AG04449 (cell line): ENCODE data around the gene ZMIZ1.

Experiments
- CTCF ChIA-PET: fragments of 350-600 bp; formaldehyde crosslinking; extraction: SDS; loops from one replicate; lab custom pipeline; 2021; ENCODE audit warnings: antibody characterized with exemption; lab: Yijun Ruan, JAX
- POLR2A ChIA-PET: fragments of 400-600, 350-600 bp; formaldehyde crosslinking; extraction: SDS; loops from one replicate; lab custom pipeline; 2020; ENCODE audit warnings: antibody characterized with exemption, inconsistent platforms; lab: Yijun Ruan, JAX
- DNase-seq: peaks from one replicate; pipeline ENCODE4 v3.0.0-alpha.2; 2010; ENCODE audit warnings: low read depth, low spot score
- H3K4me3 ChIP-seq: 2 replicates; pipeline ENCODE4 v1.5.1; 2011; ENCODE audit warnings: low read depth, mild to moderate bottlenecking, control low read depth, low read length
- TF ChIP-seq, protein P1 (sequence below): IDR thresholded peaks from one replicate; pipeline ENCODE4 v1.5.1; 2011; ENCODE audit warnings: mild to moderate bottlenecking, moderate library complexity, low read length, control low read depth, inconsistent platforms; ENCODE audit not compliant: insufficient read depth; ENCODE audit errors: missing control alignments

The ZMIZ1 gene

DNA sequence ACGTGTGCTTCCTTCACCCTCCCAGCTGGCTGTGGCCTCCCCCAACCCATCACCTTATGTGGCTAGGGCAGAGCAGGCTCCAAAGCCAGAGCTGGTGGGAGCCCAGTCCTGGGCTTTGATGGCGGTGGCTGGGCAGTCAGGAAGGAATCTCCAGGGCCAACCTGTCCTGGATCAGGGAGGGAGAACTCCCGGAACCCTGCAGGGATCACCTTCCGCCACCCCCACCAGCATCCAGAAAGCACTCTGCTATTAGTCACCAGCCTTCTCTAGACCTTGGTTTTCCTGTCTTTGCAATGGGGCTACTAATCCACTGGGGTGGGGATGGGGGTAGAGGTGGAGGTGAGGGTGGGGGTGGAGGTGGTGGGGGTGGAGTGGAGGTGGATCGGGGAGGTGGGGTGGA is 139.0 kb downstream of the ZMIZ1 start:
- TF ChIP-seq, protein P1, sequence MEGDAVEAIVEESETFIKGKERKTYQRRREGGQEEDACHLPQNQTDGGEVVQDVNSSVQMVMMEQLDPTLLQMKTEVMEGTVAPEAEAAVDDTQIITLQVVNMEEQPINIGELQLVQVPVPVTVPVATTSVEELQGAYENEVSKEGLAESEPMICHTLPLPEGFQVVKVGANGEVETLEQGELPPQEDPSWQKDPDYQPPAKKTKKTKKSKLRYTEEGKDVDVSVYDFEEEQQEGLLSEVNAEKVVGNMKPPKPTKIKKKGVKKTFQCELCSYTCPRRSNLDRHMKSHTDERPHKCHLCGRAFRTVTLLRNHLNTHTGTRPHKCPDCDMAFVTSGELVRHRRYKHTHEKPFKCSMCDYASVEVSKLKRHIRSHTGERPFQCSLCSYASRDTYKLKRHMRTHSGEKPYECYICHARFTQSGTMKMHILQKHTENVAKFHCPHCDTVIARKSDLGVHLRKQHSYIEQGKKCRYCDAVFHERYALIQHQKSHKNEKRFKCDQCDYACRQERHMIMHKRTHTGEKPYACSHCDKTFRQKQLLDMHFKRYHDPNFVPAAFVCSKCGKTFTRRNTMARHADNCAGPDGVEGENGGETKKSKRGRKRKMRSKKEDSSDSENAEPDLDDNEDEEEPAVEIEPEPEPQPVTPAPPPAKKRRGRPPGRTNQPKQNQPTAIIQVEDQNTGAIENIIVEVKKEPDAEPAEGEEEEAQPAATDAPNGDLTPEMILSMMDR = no peak
- no peak overlapping the region for H3K4me3 ChIP-seq
- ChIA-PET CTCF (interaction anchor here (5.3 kb wide), 1 partner anchor 11 kb away, joined by 52 read pairs; no protein-coding TSS in a partner anchor), POLR2A (no interaction called here)
- no peak for DNase-seq

DNA sequence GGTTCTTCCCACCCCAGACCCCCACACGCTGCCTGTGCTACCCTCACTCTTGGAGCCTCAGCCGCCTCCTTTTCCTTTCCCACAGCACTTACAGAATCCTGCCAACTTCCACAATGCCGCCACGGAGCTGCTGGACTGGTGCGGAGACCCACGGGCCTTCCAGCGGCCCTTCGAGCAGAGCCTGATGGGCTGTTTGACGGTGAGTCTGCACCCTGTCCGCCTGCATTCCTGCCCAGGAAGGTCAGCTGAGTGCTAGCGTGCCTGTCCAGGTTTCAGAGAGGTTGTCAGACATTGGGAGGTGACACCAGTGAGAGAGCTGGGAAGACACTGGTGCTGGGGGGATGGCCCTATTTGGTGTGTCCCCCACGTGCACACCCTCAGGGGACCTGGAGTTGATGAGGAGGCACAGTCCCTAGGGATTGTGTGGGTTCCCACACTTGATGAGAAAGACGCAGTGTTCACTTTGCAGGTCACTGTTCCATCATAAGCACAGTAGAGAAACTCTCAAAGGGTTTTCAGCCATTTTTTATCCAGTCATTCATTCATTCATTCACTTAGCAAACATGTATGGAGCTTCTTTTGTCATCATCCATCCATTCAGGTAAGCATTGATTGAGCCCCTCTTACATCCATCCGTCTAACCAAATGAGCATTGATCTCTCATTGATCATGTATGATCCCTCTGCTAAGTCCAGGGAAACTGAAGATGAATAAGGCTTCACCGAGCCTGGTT is 139.7 kb downstream of the ZMIZ1 start:
- no peak for DNase-seq
- ChIA-PET CTCF (interaction anchor here (5.3 kb wide), 1 partner anchor 12 kb away, joined by 52 read pairs; no protein-coding TSS in a partner anchor), POLR2A (no interaction called here)
- TF ChIP-seq, protein P1 = no peak
- no peak overlapping the region for H3K4me3 ChIP-seq

DNA sequence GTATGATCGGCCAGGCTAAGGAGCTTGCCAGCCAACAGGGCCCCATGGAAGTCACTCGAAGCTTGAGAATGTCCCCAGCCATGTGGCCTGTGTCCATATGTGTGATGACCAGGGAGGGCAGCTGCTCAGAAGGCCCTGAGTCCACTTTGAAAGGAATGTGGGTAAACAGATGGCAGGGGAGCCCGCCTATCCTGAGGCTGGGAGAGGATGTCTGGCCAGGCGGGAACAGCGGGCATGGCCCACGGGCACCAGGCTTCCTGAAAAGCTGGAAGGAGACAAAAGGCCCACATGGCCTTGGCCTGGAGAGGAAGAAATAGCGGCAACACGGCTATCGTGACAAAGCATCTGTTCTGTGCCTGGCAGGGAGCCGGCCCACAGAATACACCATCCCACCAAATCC is 140.6 kb downstream of the ZMIZ1 start:
- CTCF ChIA-PET = interaction anchor here (1.0 to 5.3 kb wide), 2 partner anchors 13 to 1161 kb away, joined by 3 to 52 read pairs; no protein-coding TSS in a partner anchor
- no peak overlapping the region for H3K4me3 ChIP-seq
- no peak for DNase-seq
- POLR2A ChIA-PET = no interaction called here
- TF ChIP-seq, protein P1 = no peak

DNA sequence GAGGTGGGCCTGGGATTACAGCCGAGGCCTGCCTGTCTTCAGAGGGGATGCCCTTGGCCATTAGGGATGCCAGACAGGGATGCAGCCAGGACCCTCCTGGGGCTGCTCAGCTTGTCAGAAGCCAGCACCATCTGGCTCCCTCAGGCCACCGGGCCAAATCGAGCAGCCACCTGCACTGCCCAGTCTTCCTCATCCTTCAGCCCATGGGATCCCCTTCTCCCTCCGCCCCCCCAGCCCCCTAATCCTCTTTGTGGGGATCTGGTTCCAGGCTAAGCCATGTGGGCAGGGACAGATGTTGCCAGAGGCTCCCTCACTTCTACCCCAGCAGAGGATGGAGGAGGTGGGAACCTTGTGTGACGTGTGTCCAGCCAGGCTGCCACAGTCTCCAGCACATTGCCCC is 141.1 kb downstream of the ZMIZ1 start:
- ChIA-PET POLR2A (no interaction called here), CTCF (interaction anchor here (1.0 to 5.3 kb wide), 2 partner anchors 13 to 1162 kb away, joined by 3 to 52 read pairs; no protein-coding TSS in a partner anchor)
- no peak for DNase-seq
- H3K4me3 ChIP-seq = no peak overlapping the region
- TF ChIP-seq, protein P1 = no peak

DNA sequence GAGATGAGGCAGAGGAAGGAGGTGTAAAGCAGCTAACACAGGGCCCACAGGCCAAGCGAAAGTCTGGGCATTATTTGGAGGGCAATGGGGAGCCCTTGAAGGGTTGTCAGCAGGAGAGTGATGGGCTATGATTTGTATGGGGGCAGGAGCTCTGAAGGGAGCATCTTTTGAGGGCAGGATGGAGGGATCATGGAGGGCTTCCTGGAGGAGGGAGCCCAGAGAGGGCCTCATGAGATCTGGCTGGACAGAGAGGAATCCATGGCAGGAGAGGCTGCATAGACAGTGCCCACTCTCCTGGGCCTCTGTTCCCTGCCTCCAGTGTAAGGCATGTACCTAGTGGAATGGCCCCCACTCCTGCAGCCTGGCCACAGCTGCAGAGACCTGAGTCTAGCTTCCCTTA is 141.9 kb downstream of the ZMIZ1 start:
- no peak overlapping the region for H3K4me3 ChIP-seq
- TF ChIP-seq, protein P1 = no peak
- DNase-seq = no peak
- ChIA-PET CTCF (interaction anchor here (1.1 to 1.5 kb wide), 2 partner anchors 8 to 13 kb away, joined by 3 to 4 read pairs; no protein-coding TSS in a partner anchor), POLR2A (no interaction called here)

DNA sequence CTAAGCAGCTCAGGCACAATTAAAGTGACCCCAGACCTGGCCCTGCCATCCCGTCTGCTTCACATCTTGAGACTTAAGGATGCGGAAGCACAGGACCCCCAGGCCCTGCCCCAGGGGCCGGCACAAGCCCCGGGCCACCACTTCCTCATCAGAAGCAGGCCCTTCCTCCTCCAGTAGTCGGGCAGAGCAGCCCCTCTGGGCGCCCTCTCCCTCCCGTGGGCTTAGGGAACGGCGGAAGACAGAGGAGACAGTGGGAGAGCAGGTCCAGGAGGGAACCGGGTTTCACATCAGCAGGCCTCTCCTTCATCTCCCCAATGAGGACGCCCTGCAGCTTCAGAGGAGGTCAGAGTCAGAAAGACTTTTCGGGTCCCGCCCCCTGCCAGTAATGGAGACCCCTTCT is 142.8 kb downstream of the ZMIZ1 start:
- TF ChIP-seq, protein P1 = no peak
- ChIA-PET CTCF (interaction anchor here (0.8 to 1.5 kb wide), 3 partner anchors 9 to 16 kb away, joined by 3 to 4 read pairs (median 3); no protein-coding TSS in a partner anchor), POLR2A (no interaction called here)
- DNase-seq = no peak
- H3K4me3 ChIP-seq = no peak overlapping the region
